NCI-H526 treated with DMSO at 0.1 percent for 48 hours (cell line): ENCODE measurements around the gene SLC20A1.
A peak's percentile ranks its signal among the peaks of the same experiment; 100 is the strongest.
"Not testable (repeated sequence)": the region's sequence is repeated elsewhere in the genome, so short reads cannot be mapped to it uniquely, and the experiment has no call there.

Experiments used
- DNase-seq: peaks from one replicate; lab custom pipeline; 2025; lab: John Stamatoyannopoulos, UW

SLC20A1 gene

GRCh38 chr2:112683550-112684414 lies 38.0 kb downstream of the SLC20A1 start:
- DNase-seq: no peak

DNA sequence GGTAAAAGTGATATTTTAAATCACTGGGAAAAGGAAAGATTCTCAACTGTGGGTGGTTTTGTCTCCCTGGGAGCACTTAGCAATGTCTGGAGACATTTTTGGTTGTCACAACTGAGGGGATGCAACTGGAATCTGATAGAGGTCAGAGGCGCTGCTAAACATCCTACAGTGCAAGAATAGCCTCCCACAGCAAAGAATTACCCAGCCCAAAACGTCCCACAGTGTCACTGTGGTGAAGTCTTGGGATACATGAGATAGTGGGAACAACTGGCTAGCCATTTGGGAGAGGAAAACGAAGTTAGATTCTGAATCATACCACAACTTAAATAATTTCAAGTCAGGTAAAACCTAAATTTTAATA lies 38.7 kb downstream of the SLC20A1 start:
- DNase-seq: no peak

- DNase-seq: no peak
These were observed 39.6 kb downstream of the SLC20A1 start for GRCh38 chr2:112685271-112685884.

GRCh38 chr2:112686348-112687217 lies 40.8 kb downstream of the SLC20A1 start:
- DNase-seq: no peak

GRCh38 chr2:112687522-112687921 lies 41.8 kb downstream of the SLC20A1 start:
- no peak for DNase-seq

GRCh38 chr2:112688086-112688880 lies 42.5 kb downstream of the SLC20A1 start:
- no peak for DNase-seq

- no peak for DNase-seq
These were observed 45.2 kb downstream of the SLC20A1 start for GRCh38 chr2:112690853-112691401.

DNA sequence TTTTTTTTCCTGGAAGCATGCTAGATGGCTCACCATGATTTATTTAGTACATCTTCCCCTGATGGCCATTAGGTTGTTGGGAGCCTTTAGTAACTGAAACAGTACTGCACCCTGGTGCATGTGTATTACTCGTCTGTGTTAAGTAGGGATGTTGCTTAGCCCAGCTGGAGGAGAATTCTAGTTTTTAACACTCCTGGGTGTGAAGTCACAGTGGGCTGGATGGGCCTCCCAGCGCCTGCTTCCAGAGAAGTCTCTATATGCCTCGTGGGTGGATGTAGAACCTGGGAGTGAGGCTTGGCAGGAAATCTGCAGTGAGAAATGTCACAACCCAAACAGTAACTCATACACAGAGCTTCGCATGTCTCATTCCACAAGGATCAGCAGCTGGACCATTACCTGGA lies 46.1 kb downstream of the SLC20A1 start:
- no peak for DNase-seq

DNA sequence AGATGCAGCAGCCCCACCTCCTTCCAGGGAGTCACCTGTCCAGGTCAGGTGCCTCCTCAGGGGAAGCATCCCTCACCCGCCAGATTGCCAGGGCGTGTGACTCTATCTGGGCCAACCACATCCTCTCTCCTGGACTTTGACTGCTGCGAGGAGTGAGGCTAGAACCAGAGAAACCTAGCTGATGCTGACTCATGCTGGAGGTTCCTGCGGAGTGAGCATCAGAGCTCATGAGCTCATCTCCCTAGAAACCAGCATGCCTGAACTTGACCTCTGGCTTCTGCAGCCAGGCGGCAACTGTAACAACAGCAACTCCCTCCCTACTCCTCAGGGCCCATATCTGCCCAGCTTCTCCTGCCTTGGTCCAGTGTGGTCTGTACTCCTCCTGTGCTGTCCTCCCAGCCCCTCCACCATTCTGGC lies 46.8 kb downstream of the SLC20A1 start:
- DNase-seq: peak; percentile 15

- DNase-seq: no peak
These were observed 47.2 kb downstream of the SLC20A1 start for GRCh38 chr2:112692918-112693317.

- no peak for DNase-seq
These were observed 47.9 kb downstream of the SLC20A1 start for GRCh38 chr2:112693596-112693995.

DNA sequence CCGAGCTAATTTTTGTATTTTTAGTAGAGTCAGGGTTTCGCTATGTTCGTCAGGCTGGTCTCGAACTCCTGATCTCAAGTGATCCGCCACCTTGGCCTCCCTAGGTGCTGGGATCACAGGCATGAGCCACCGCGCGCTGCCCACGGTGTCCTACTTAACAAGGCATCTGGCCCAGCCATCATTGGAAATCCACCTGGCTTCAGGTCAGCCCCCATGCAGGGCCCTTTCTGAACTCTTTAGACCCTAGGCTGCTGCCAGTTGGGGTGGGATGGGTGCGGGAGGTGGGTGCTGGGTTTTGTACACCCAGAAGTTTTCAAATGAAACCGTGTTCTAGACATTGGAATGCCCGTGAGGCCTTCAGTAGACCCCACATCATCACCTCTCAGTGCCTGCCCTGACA lies 48.4 kb downstream of the SLC20A1 start:
- DNase-seq: no peak

- DNase-seq: no peak
These were observed 53.2 kb downstream of the SLC20A1 start for GRCh38 chr2:112698834-112699515.

DNA sequence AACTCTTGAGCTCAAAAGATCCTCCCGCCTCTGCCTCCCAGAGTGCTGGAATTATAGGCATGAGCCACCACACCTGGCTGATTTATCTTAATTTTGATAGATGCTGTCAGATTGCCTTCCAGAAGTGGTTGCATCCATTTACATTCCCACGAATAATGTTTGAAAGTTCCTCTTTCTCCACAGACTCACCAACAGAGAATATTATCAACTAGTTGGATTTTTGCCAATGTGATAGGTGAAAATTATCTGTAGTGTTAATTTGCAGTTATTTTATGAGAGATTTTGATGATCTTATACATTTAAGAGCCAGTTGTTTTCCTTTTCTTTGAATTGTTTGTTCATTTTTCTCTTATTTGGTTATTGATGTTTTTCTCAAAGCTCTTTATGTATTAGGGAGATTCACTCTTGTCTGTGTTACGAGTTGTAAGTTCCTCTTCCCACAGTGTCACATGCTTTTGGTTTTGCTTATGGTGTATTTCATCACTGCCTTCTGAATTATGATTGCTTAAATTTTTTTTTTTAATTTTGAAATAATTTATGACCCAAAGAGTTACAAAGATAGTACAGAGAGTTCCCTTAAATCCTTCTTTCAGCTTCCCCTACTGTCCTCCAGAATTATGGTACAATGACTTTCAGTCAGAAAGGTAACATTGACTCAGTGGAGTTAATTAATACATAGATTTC lies 54.4 kb downstream of the SLC20A1 start:
- no peak for DNase-seq

GRCh38 chr2:112701052-112701451 lies 55.3 kb downstream of the SLC20A1 start:
- no peak for DNase-seq

DNA sequence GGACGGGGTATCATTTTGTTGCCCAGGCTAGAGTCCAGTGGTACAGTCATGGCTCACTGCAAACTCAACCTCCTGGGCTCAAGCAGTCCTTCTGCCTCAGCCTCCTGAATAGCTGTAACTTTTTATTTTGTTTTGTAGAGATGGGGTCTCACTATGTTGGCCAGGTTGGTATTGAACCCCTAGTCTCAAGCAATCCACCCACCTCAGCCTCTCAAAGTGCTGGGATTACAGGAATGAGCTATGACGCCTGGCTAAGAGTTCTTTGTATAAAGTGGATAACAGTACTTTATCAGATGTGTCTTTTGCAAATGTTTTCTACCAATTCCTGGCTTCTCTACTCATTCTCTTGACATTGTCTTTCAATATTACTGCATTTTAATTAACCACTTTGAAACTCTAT lies 57.9 kb downstream of the SLC20A1 start:
- no peak for DNase-seq

DNA sequence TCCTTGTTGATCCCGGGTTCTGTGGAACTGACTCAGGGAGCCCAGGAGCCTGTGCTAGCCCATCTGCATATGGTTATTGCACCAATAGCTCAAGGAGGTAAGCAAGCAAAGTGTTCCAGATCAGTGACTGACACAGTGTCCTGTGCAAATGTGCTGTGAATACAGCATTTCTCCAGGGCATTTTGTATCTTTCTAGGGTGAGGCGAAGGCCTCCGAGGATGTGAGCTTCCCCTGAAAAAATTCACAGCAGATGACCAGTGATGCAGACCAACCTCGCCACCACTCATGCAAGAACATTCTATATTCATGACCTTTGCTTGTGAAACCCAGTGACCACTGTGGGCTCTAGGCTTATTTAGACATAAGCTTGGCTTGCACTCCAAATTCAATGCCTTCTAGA lies 59.8 kb downstream of the SLC20A1 start:
- no peak for DNase-seq

DNA sequence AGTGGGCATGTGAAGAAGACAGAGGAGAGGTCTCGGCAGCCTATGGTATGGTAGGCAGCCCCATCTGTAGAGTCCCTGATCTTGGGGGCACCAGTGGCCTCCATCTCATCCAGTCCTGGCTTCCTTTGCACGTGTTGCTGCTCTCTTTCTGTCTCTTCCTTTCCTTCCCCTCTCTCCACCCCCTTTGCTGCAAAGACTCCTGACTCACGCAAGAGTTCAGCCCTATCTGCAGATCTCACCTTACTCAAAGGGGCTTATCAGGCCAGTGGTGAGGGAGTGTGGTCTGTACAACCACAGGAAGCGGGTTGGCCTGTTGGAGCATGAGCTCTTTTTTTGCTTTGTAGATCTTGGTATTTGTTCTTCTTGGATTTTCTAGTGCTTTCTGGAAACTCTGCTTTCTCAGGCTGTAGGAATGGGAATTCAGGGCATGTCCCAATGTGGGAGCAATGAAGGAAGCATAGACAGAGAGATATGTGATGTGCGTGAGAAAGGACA lies 60.5 kb downstream of the SLC20A1 start:
- DNase-seq: no peak

- not testable (repeated sequence) for DNase-seq
These were observed 61.2 kb downstream of the SLC20A1 start for GRCh38 chr2:112706947-112707346.

GRCh38 chr2:112708968-112709367 lies 63.2 kb downstream of the SLC20A1 start:
- no peak for DNase-seq
